GM21367 (cell line): Measurements from ENCODE around the gene TOM1.

ENCODE experiments used
- ATAC-seq: cut with Tn5 transposase; IDR thresholded peaks from one replicate; pipeline ENCODE4 v1.9.1; 2021; ENCODE audit not compliant: unreplicated experiment

The TOM1 gene

DNA sequence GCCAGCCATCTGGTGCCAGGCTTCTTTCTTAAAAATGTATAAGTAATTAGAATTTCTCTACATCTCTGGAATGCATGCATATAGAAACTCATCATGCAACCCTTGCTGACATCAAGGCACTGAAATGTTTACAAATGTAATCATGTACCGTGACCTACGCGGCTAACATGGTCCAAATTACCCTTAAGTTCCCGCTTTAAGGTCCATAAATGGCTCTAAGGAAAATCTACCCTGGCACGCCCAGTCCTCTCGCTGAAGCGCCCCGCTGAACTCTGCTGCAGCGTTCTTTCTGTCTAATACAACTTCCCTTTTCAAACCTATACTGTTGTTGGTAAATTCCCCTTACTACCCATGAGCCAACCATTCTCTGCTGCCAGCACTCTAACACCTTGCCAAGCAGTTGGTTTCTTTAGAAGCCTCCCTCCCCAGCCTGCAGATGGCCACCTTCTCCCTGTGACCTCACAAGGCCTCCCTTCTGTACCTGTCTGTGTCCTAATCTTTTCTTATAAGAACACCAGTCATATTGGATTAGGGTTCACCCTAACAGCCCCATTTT, 67.7 kb downstream of the TOM1 start:
- no peak for ATAC-seq

DNA sequence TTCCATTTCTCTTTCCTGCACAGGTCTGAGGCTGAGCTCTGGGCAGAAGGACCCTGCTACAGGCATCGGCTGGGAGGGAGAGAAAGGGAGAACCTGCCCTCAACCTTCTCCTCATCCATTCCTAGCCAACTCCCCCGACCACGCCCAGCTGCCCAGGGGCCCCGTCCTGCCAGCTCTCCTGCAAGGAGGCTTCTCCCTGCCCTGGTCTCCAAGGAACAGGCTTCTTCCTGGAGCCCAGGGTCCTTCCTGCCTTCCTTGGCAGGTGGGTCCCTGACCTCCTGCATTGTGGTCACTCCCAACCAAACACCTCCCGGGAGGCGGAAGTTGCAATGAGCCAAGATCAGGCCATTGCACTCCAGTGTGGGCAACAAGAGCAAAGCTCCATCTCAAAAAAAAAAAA, 68.7 kb downstream of the TOM1 start:
- ATAC-seq = no peak

DNA sequence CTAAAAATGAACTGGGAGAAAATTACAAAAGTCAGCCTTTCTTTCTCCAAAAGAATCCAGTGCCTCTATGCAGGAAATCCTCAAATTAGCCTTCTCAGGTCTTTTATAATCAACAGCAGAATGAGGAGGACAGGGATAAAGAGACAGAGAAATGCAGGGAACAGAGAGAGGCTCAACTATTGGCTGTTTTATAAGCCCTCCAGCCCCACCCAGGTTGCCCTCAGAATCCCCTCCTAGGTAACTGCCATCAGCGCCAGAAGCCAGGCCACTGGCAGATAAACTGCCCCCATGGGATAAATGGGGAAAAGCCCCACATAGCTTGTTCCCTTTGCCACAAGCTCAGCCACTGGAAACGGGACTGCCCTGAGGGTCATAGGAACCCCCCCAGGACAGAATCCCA, 70.3 kb downstream of the TOM1 start:
- no peak for ATAC-seq

DNA sequence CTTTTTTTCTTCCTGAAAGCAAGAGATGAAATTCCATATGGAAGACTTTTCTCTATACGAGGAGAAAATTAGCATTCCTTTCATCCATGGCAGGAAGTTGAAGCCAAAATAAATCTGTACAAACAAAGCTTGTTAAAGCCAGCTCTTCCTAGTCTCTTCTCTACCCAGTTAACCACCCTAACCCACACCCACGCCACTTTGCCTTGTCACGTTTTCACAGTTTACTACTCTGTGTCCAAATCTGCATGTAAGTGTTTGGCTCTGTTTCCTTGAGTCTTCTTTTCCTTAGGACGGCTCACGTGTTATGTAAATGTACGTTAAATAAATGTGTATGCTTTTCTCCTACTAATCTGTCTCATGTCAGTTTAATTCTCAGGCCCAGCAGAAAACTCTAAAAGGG, 74.1 kb downstream of the TOM1 start:
- ATAC-seq = no peak

DNA sequence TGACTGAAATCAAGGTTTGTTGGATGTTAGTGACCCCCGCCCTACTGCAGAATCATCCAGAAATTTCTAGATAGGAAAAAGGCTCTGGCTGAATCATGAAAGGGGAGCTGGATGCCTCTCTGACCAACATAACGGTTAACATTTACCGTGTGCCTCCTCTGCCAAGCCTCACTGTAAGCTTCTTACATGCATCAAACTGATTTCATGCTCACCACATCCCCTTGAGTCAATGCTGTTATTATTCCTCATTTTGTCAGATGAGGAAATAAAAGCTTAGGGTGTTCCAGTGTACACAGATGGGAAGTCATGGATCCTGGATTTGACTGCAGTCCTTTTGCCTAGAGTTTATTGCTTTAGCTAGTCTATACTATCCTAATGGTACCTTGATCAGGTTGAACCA, 75.3 kb downstream of the TOM1 start:
- ATAC-seq = no peak

DNA sequence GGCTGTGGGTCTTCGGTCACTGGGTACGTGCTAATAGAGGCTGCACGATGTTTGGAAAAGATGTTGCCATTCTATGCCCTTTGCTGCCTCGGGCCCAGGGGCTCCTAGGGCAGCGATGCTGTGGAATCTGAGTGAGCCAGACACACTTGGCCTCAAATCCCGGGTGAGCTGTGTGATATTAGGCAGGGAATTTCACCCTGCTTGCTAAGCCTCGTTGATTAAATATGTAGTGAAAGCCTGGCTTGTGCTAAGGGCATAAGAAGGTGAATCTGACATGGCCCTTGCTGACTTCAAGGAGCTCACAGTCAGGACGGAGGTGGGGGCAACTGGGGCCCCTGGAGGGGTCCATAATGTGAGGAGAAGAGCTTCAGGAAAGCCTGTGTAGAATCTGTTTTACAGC, 75.8 kb downstream of the TOM1 start:
- no peak for ATAC-seq

DNA sequence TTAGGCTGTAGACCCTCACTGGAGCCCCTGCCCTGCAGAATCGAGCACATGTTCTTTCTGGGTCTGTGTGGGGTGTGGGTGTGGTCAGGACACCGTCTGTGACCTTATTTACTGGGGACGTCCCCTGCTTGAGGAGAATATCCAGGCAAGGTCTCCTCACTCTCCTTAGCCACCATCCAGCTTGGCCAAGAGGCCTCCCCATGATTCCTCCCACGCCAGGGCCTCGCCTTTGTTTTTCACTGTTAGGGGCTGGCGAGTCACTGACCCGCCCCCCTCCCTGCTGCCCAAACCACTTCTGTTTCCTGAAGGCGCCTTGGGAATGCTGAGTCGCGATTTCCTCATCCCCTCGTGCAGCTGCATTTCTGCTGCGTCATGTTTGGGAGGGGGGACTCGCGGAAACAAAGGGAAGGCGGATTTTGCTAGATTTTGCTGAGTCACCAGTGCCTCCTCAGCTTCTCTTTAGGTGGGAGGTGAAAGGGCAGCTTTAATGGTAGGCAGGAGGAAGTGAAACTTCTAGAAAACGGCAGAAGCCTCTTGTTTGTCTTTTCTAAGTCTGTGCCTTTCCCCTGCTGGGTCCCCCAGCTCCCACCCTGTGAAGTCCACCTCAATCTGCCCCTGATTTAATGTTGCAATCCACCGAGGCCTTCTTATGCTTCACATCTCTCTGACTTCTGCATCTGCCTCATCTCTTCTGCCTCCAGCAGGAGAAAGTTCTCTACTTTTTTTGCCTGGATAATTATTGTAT, 77.2 kb downstream of the TOM1 start:
- ATAC-seq = peak; percentile 54

DNA sequence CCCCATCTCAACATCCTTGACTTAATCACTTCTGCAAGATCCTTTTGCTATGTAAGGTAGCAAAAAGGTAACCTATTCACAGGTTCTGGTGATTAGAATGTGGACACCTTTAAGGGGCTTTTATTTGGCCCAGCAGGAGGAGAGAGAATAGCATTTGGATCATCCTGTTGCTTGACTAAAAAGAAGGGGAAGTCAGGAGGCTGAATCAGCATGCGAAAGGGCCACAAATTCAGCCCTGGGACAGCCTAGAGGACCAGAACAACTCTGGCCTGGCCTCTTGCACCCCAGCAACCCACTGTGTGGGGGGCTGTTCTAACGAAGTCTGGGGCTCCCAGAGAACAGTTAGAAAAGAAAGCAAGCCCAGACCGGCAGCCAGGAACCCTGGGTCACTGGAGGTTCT, 78.0 kb downstream of the TOM1 start:
- ATAC-seq = no peak

DNA sequence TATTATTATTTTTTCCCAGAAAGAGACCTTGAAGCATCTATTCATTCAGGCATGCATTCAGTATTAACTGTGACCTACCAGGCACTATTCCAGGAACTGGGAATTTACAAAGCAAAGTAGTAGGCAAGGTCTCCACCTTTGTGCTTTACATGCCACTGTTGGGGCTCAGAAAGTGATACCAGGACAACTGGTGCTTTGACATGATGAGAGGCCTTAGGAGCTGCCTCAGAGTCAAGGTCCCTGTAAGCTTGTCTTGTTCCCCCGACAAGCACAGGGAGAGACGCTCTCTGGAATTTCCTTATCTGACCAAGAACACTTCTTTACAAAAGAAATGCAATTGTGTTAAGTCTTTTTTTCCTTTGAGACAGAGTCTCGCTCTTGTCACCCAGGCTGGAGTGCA, 78.9 kb downstream of the TOM1 start:
- no peak for ATAC-seq

DNA sequence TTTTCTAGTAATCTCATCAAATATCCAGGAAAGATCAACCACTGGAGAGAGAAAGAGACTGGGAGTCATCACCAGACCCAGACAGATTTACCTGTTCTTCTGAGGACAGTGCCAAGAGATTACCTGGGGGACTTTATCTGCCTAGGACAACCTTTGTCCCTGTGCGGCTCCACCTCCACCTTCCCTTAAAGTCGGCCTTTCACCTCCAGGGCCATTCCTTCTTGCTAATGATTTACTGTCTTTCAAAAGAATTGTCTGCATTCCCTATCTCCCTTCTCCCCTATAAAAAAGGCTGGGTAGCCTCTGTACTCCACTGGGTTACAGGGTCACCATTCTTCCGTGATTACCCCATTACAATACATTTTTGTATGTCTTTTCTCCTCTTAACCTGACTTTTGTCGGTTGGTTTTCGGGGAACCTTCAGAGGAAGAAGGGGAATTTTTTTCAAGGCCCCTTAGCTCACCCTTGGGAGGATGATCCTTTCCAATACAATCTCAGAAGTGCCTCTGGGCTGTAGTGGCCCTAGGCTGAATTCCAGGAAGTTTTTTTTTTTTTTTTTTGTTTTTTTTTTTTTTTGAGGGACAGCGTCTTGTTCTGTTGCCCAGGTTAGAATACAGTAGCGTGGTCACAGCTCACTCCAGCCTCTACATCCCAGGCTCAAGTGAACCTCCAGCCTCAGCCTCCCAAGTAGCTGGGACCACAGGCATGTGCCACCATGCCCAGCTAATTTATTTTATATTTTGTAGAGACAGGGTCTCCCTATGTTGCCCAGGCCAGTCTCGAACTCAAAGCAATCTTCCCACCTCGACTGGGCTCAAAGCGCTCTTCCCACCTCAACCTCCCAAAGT, 79.7 kb downstream of the TOM1 start:
- ATAC-seq = no peak

DNA sequence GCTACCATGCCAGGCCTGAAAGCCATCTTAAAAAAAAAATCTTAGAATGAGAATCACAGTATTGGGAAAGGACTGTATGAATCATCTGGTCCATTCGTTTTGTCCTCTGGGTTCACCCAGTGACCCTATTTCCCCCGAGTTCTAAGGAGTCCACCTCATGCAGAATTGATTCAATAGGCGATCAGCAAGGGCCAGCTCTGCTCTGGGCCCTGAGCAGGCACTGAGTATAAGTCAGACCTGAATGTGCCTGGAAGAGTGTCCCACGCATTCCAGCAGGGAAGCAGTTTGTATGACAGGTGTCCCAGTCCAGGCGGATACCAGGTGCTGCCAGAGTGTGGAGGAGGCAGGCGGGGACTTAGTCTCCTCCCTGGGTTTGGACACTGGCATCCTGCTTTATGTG, 80.3 kb downstream of the TOM1 start:
- no peak for ATAC-seq

DNA sequence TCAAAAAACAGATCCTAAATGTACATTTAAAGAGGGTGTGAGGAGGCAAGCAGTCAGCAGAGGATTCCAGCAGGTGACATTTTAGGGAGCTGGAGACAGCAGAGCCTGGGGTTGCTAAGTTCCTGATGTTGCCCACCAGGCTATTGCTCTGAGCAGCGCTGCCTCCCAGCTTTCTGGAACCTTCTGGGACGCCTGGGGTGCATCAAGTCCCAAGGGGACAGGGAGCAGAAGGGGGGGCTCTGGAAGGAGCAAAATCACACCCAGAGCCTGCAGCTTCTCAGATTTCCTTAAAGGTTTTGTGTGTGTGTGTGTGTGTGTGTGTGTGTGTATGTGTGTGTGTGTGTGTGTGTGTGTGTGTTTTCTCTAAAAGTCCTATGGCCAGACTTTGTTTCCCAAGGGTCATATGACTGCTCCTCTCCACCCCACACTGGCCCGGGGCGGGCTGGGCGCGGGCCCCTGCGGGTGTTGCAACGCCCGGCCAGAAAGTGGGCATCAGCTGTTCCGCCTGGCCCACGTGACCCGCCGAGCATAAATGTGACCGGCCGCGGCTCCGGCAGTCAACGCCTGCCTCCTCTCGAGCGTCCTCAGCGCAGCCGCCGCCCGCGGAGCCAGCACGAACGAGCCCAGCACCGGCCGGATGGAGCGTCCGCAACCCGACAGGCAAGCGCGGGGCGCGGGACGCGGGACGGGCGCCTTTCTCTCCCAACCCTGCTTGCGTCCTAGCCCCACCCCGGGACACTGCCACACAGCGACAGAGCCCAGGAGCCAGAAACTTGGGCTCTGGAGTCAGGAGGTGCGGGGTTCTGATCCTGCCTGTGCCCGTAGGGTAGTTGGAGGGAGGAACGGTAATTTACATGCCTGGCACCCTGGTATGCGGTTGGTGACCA, 81.1 kb downstream of the TOM1 start, which contains the start of gene HMOX1:
HMOX1 (plus strand) TSS at position 560 of the 887 bp plus-strand sequence; CDS start at position 638, 78 bp downstream.
- peak; percentile 45 for ATAC-seq

DNA sequence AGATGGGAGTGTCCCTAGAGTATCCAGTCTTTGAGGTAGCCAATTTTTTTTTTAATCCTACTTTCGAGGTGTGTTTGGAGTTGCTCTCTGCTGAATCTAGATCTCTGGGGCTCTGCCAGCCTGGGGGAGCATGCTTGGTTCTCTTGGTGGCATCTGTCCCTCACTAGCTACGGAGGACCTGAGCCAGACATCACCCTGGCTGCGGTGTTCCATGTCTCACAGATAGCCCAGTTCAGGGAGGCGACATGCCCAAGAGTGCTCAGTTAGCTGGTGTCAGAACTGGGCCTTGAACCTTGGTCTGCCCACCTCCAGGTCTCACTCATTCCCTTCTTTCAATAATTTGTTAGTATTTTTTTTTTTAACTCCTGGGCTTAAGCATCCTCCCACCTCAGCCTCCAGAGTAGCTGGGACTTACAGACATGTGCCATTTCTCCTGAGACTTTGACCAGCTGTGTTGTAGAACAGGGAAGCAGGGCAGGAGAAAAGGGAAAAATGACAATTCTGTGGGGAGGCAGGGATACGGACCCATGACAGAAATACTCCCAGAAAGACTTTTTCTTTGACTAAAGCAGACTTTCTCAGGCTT, 81.8 kb downstream of the TOM1 start:
- no peak for ATAC-seq

DNA sequence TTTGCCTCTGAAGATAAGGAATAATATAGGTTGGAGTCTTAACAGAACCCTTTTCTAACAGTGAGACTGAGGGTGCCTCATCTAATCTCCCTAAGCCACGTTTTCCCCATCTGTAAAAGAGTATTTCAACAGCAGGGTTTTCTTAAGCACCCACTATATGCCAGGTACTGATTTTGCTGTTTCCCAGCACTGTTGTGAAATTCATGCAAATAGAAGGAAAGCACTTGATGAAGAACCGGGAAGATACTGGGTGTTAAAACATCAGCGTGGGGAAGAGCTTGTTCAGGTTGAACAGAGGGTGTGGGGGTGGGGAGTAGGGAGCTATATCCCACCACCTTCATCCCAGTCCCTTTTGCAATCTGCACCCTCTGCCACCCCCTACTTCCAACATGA, 84.0 kb downstream of the TOM1 start:
- no peak for ATAC-seq

DNA sequence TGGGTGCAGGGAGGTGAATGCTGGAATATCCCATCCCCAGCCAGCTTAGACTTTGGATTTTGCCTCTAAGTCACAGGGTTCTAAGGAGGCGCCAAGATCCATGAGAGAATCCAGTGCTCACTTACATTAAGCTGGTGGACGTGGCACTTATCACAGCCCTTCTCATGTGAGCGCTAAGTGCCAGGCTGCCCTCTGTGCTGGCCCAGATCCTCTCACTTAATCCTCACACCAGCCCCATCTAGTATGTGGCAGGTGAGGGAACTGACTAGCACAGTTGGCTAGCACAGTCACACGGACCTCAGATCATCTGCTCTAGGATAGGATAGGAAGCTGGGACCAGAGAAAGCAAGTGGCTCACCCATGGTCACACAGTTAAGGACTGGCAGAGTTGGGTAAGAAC, 84.8 kb downstream of the TOM1 start:
- ATAC-seq = no peak

DNA sequence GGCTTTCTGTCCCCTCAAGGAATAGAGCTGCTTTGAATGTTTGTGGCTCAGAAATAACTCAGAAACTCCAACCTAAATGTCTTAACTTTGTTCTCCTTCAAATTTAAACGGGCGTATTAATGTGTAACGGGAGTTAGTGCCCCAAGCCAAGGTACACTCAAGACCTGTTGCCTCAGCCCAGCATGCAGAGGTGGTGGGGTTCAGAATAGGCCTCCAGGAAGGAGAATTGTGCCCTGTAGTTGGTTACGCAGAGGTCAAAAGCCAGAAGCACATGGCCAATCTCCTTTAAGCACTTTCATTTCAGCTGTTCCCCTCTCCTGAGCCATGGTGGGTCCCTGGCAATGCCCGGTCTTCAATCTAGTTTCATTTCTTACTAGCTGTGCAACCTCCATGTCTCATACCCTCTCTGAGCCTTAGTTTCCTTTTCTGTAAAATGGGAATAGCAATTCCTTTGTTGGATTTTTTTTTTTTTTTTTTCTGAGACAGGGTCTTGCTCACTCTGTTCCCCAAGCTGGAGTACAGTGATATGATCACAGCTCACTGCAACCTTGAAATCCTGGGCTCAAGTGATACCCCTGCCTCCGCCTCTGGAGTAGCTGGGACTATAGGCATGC, 85.4 kb downstream of the TOM1 start:
- no peak for ATAC-seq

DNA sequence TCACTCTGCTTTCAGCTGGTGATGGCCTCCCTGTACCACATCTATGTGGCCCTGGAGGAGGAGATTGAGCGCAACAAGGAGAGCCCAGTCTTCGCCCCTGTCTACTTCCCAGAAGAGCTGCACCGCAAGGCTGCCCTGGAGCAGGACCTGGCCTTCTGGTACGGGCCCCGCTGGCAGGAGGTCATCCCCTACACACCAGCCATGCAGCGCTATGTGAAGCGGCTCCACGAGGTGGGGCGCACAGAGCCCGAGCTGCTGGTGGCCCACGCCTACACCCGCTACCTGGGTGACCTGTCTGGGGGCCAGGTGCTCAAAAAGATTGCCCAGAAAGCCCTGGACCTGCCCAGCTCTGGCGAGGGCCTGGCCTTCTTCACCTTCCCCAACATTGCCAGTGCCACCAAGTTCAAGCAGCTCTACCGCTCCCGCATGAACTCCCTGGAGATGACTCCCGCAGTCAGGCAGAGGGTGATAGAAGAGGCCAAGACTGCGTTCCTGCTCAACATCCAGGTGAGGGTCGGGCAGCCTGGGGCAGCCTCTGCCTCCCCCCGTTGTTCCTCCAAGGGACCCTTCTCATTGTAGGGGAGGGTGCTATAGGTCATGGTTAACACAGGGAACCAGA, 87.1 kb downstream of the TOM1 start:
- ATAC-seq = no peak

DNA sequence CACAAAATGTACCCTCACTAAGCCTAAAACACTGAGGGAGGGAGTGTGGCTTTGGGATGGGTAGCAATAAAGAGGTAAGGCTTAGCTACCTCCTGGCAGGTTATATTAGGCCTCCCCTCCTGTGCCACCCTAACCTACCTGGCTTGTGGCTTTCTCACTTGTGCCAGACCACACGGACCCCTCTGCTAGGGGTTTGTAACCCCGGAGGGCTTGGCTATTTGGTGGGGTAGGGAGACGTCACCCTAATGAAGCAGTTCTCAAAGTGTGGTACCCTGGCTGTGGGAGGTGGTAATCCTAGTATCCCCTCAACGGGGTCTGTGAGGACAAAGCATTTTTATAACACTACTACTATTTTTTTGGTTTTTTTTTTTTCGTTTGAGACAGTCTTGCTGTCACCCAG, 91.2 kb downstream of the TOM1 start:
- ATAC-seq = no peak

DNA sequence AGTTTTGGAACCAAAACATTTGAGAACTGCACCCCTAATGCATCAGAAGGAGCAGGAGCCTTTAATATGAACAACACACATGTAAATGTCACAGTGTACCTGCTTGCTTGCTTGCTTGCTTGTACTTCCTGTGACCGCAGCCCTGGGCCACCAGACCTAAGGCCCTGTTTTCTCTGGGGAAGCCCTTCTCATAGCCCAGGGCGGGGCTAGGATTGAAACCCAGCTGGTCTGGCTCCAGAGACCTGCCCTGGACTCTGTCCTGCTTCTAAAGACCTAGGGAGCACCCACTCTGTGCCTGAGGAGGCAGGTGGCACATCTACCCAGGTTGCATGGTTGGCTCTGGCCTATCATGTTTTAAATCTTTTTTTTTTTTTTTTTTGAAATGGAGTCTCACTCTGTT, 92.7 kb downstream of the TOM1 start:
- no peak for ATAC-seq
